Upper lobe of left lung (tissue), 4 donors: Measurements from ENCODE around the gene ERBIN.

ENCODE experiments used
- CTCF ChIP-seq, 6 experiments: fragments of 450-650 bp in 4 of 6; fragments of 200-600 bp in 2 of 6; sonication (generic) in 2 of 6; IDR thresholded peaks; one replicate each; pipeline ENCODE4 v1.5.1; 2016 to 2019; ENCODE audit warnings: antibody characterized with exemption in 6 of 6
- POLR2A ChIP-seq, 4 donors: fragments of 450-650 bp; IDR thresholded peaks; one replicate each; pipeline ENCODE4 v1.5.1; 2016 to 2017; ENCODE audit warnings: antibody characterized with exemption in 4 of 4, mild to moderate bottlenecking in 2 of 4
- POLR2AphosphoS5 ChIP-seq, 2 donors: sonication (generic); formaldehyde crosslinking; IDR thresholded peaks; one replicate each; pipeline ENCODE4 v1.5.1; 2017; ENCODE audit warnings: antibody characterized with exemption in 2 of 2

GRCh38 chr5:65970481-65971367 lies 44.3 kb downstream of the ERBIN start:
- TF ChIP-seq CTCF (IDR thresholded peaks at IDR 0.05), result no peak
- TF ChIP-seq POLR2AphosphoS5 (IDR thresholded peaks at IDR 0.05), result no peak
- no peak for TF ChIP-seq POLR2A (IDR thresholded peaks at IDR 0.05)
